Prostate gland (tissue), 2 donors: ENCODE measurements around the gene ITGA3. TPM values are rescaled to one million over a fixed set of nuclear protein-coding genes. Genes with fewer than 3 reads are reported as not detected.
"Not testable (repeated sequence)": the region's sequence is repeated elsewhere in the genome, so short reads cannot be mapped to it uniquely, and the experiment has no call there.

ENCODE experiments used
- DNase-seq: peaks from one replicate; pipeline ENCODE4 v3.0.0-alpha.2; 2019; ENCODE audit warnings: low spot score
- H3K27ac ChIP-seq, 2 donors: fragments of 200-600 bp; sonication (generic); 2 replicates each; pipeline ENCODE4 v1.5.1; 2017 to 2019
- H3K27me3 ChIP-seq: fragments of 200-600 bp; sonication (generic); replicated peaks from 2 replicates; pipeline ENCODE4 v1.5.1; 2019; ENCODE audit not compliant: insufficient read depth
- H3K36me3 ChIP-seq, 2 donors: fragments of 200-600 bp; sonication (generic); 1 replicate in 1 of 2; 2 replicates in 1 of 2; pipeline versions ENCODE4 v1.5.1 to v1.8.1; 2017 to 2019
- H3K4me1 ChIP-seq: fragments of 200-600 bp; sonication (generic); replicated peaks from 2 replicates; pipeline ENCODE4 v1.5.1; 2019
- H3K4me3 ChIP-seq, 2 donors: fragments of 200-600 bp; sonication (generic); 2 replicates each; pipeline ENCODE4 v1.5.1; 2017 to 2019
- H3K9me3 ChIP-seq: fragments of 200-600 bp; sonication (generic); 2 replicates; pipeline ENCODE4 v1.5.1; 2017
- POLR2A ChIP-seq: fragments of 450-650 bp; IDR thresholded peaks from one replicate; pipeline ENCODE4 v1.6.1; 2016; ENCODE audit warnings: antibody characterized with exemption, mild to moderate bottlenecking
- POLR2AphosphoS5 ChIP-seq: sonication (generic); formaldehyde crosslinking; IDR thresholded peaks from one replicate; pipeline ENCODE4 v1.6.1; 2017; ENCODE audit warnings: antibody characterized with exemption
- WGBS: methylation state at CpG from one replicate; pipeline ENCODE4 v1.1.5; 2018; 5-methylcytosine and 5-hydroxymethylcytosine counted together
- intact Hi-C: fragments of 100-400 bp; cut with DNase I; formaldehyde crosslinking; loops from one replicate; pipeline ENCODE4 v1.14.2; 2022
- total RNA-seq, 2 donors: library from RNA; depleted of rRNA; stranded (reverse); fragments of >200 nt; gene quantifications; one replicate each; pipeline ENCODE4 v1.1.0, GENCODE V29; 2016
- TF ChIP-seq, protein P1 (sequence below), 4 experiments: fragments of 200-600 bp in 2 of 4; fragments of 450-650 bp in 2 of 4; sonication (generic) in 2 of 4; IDR thresholded peaks; 1 replicate in 3 of 4; 2 replicates in 1 of 4; pipeline ENCODE4 v1.5.1; 2016 to 2019; ENCODE audit warnings: antibody characterized with exemption in 4 of 4, mild to moderate bottlenecking in 2 of 4, moderate library complexity in 2 of 4

The ITGA3 gene
- total RNA-seq, 2 donors from 2014 or later: 67.0 to 71.3 TPM

DNA sequence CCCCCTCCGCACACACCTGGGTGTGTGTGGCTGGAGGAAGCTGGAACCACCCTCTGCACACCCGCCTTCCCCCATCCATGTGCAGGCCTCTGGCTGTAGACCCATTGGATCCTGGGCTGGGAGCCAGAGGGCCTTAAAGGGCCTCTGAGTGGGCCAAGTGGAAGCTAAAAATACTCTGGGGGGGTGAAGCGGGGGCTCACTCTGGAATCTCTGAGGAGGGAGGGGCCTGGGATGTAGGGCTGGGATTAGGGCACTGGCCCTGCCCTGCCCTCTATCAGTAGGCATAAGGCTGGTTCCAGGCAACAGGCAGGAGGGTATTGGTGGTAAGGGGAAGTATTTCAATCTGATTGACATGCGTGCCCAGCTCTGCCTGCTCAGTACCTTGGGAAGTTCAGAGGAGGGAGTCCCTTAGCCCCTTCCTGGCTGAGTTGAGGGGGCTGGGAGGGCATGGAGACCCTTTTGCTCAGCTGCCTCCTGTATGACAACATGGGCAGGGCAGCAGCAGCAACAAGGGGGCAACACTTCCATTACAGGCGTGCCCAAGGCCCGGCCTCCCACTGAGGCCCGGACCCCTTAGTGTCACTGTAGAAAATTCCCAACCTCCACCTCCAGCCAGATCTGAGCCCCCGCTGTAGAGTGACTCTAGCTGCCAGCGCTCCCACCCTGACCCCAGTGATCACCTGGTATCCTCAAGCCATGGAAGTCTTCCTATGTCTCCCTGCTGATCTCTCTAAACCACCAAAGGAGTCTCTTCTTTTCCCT is 5.2 kb downstream of the ITGA3 start:
- H3K27ac ChIP-seq: peak overlapping the region; percentile 71 to 77

DNA sequence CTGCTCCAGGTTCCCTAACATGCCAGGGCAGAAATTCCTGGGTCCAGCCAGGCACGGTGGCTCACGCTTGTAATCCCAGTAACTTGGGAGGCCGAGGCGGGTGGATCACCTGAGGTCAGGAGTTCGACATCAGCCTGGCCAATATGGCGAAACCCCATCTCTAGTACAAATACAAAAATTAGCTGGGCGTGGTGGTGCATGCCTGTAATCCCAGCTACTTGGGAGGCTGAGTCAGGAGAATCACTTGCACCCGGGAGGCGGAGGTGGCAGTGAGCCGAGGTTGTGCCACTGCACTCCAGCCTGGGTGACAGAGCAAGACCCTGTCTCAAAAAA is 5.8 kb downstream of the ITGA3 start:
- intact Hi-C loops: loop anchor here (5.0 kb wide), 1 partner anchor 34 kb away; no protein-coding TSS in a partner anchor
- peak overlapping the region; percentile 71 to 77 for H3K27ac ChIP-seq
- not testable (repeated sequence) for H3K4me1 ChIP-seq, H3K9me3 ChIP-seq, H3K4me3 ChIP-seq, DNase-seq, H3K36me3 ChIP-seq, H3K27me3 ChIP-seq
- 77% methylated on average over 10 of the region's 10 CpGs for WGBS

More for the DNA sequence above, 5.2 kb downstream of the ITGA3 start:
- Histone ChIP-seq H3K4me3 (peak overlapping the region in 1 of 2 donors; percentile 5), H3K36me3 (no peaks in the 10 kb centered on the region), H3K9me3 (no peaks in the 10 kb centered on the region), H3K4me1 (no peaks in the 10 kb centered on the region), H3K27me3 (no peaks in the 10 kb centered on the region)
- intact Hi-C loops: loop anchor here (5.0 kb wide), 1 partner anchor 34 kb away; no protein-coding TSS in a partner anchor
- DNase-seq: peak; percentile 70
- WGBS: 60% methylated on average over 9 of the region's 9 CpGs
- TF ChIP-seq POLR2A (no peak), POLR2AphosphoS5 (peak; percentile 76)
- TF ChIP-seq, protein P1, sequence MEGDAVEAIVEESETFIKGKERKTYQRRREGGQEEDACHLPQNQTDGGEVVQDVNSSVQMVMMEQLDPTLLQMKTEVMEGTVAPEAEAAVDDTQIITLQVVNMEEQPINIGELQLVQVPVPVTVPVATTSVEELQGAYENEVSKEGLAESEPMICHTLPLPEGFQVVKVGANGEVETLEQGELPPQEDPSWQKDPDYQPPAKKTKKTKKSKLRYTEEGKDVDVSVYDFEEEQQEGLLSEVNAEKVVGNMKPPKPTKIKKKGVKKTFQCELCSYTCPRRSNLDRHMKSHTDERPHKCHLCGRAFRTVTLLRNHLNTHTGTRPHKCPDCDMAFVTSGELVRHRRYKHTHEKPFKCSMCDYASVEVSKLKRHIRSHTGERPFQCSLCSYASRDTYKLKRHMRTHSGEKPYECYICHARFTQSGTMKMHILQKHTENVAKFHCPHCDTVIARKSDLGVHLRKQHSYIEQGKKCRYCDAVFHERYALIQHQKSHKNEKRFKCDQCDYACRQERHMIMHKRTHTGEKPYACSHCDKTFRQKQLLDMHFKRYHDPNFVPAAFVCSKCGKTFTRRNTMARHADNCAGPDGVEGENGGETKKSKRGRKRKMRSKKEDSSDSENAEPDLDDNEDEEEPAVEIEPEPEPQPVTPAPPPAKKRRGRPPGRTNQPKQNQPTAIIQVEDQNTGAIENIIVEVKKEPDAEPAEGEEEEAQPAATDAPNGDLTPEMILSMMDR (IDR thresholded peaks at IDR 0.05): no peak

DNA sequence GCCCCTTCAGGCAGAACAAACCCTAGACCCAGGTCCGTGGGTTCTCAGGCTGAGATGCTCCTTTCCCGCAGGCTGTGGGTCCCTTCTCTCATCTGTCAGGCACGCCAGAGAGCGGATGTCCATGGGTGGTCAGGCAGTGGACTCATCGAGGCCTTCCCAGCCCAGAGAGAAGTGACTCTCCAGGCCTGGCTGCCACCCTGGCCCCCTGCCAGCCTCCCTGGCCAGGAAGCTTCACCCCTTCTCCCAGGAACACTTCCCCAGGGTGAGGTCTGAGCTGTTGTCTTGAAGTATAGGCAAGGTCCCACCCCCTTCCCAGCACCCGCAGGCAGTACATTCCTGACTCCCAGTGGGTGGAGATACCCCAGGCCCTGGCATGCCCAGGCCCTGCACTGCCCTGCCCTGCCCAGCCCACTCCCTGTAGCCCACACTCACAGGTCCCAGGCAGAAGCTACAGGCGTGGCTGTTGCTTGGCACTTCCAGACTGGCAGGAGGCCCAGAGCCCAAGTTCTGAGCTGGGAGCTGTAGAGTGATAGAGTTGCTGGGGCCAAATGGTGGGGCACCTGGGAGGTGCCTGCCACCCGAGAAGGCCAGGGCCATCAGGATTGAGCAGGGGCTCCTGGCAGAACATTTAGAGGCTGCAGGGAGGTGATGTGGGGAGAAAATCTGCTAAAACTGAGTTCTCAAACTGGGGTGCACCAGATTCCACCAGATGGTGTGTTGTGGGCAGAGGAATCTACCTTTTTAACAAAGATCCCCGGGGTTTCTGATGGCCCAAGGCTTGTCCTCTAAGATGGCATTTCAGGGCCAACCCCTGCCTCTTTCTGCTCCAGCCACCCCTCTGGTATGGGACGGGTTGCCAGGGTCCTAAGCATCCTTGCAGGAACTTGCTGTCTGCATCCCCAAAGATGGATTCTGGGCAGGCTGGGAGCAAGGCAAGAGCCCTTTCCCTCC is 6.7 kb downstream of the ITGA3 start:
- H3K4me1 ChIP-seq: no peaks in the 10 kb centered on the region
- H3K27me3 ChIP-seq: no peaks in the 10 kb centered on the region
- TF ChIP-seq, protein P1 (IDR thresholded peaks at IDR 0.05): no peak
- TF ChIP-seq POLR2A: peak; percentile 63
- peak; percentile 94 for TF ChIP-seq POLR2AphosphoS5
- no peak overlapping the region for H3K4me3 ChIP-seq
- intact Hi-C loops: loop anchor here (5.0 kb wide), 1 partner anchor 35 kb away; no protein-coding TSS in a partner anchor
- peak; percentile 94 for DNase-seq
- WGBS: 34% methylated on average over 9 of the region's 10 CpGs
- H3K36me3 ChIP-seq: no peaks in the 10 kb centered on the region
- no peaks in the 10 kb centered on the region for H3K9me3 ChIP-seq
- peak overlapping the region; percentile 71 to 77 for H3K27ac ChIP-seq

DNA sequence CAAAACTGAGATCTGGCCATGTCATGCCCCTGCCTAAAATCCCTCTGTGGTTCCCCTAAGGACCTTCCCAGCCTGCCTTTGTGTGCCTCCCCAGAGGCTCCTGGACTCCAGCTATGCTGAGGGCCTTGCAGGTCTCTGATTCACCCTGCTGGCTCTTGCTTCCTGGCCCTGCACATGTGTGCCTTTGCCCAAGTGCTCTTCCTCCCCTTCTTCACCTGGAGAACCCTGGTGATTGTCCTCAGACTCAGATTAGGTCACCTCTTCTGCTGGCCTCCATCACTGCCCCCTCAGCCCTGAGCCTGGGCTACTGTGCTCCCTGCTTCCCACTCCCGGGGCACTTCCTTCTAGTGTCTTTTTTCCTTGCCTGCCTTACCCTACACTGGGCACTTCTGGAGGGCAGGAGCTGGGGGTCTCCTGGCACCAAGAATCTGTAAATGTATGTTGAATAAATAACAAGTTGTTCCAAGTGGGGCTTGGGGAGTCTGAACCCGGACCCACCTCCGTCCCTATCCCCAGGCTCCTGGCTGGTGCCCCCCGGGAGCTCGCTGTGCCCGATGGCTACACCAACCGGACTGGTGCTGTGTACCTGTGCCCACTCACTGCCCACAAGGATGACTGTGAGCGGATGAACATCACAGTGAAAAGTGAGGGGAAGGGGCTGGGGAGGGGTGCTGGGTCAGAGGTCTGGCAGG is 7.8 kb downstream of the ITGA3 start:
- Histone ChIP-seq H3K27me3 (no peaks in the 10 kb centered on the region), H3K27ac (peak overlapping the region; percentile 71 to 77), H3K36me3 (no peaks in the 10 kb centered on the region), H3K4me3 (no peak overlapping the region), H3K4me1 (no peaks in the 10 kb centered on the region), H3K9me3 (no peaks in the 10 kb centered on the region)
- intact Hi-C loops: loop anchor here (5.0 kb wide), 1 partner anchor 36 kb away; no protein-coding TSS in a partner anchor
- 95% methylated on average over 8 of the region's 8 CpGs for WGBS
- TF ChIP-seq, protein P1 (IDR thresholded peaks at IDR 0.05): no peak
- DNase-seq: no peak
